Measurements from ENCODE around the gene NOC2L. TPM values are rescaled to one million over a fixed set of nuclear protein-coding genes. Genes with fewer than 3 reads are reported as not detected.

Gene NOC2L
- total RNA-seq, 6 donors from 2014 or later = 28.7 to 66.0 (median 51.0) TPM

GRCh38 chr1:955474-955873, 3.6 kb downstream of the NOC2L start:
- H3K27me3 ChIP-seq = no peaks in the 10 kb centered on the region
- 77 to 80% methylated on average over 6 of the region's 6 CpGs for WGBS, 2 donors

DNA sequence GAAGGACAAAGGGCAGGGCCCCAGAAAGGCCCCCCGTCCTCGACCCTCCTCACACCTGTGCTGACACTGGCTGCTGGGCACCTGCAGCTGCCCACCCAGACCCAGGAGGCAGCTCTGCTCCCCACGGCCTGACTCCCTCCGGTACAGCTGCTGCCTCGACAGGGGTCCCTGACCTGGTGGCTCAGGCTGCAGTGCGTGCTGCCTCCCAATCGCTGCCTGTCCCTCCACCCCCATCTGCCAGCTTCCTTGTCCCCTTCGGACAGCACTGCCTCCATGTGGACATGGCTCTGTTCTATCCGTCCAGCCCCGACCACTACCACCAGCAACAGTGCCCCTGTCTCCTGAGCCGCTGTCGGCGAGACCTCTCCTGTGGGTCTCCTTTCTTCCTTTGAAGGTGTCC, 4.1 kb downstream of the NOC2L start:
- TF ChIP-seq POLR2A (IDR thresholded peaks at IDR 0.05) (no peak), POLR2AphosphoS5 (IDR thresholded peaks at IDR 0.05) (no peak), EP300 (IDR thresholded peaks at IDR 0.05) (no peak), CTCF (IDR thresholded peaks at IDR 0.05) (no peak)
- no peak overlapping the region for H3K4me3 ChIP-seq
- peaks cover 18 to 31% (median 20%) of the 10 kb centered on the region in 4 donors for H3K4me1 ChIP-seq
- ATAC-seq (ENCODE audit: low FRiP score in 2 of 2) (no peak), DNase-seq (peak in 1 of 2 donors; percentile 46)
- H3K27ac ChIP-seq = no peak overlapping the region
- H3K27me3 ChIP-seq = no peaks in the 10 kb centered on the region
- 90 to 92% methylated on average over 13 of the region's 13 CpGs for WGBS, 2 donors
- H3K36me3 ChIP-seq = peaks cover 20 to 74% (median 68%) of the 10 kb centered on the region in 4 donors
- H3K9me3 ChIP-seq = no peaks in the 10 kb centered on the region

More at GRCh38 chr1:955474-955873, 3.6 kb downstream of the NOC2L start:
- TF ChIP-seq POLR2A (IDR thresholded peaks at IDR 0.05) = no peak
- no peak for TF ChIP-seq POLR2AphosphoS5 (IDR thresholded peaks at IDR 0.05)
- TF ChIP-seq EP300 (IDR thresholded peaks at IDR 0.05) = no peak
- H3K9me3 ChIP-seq = no peaks in the 10 kb centered on the region
- no peak overlapping the region for H3K4me3 ChIP-seq
- no peak overlapping the region for H3K27ac ChIP-seq
- ATAC-seq (ENCODE audit: low FRiP score in 2 of 2) (no peak), DNase-seq (peak in 1 of 2 donors; percentile 24)
- H3K36me3 ChIP-seq = peaks cover 20 to 69% (median 62%) of the 10 kb centered on the region in 4 donors
- peaks cover 21 to 35% (median 22%) of the 10 kb centered on the region in 4 donors for H3K4me1 ChIP-seq

DNA sequence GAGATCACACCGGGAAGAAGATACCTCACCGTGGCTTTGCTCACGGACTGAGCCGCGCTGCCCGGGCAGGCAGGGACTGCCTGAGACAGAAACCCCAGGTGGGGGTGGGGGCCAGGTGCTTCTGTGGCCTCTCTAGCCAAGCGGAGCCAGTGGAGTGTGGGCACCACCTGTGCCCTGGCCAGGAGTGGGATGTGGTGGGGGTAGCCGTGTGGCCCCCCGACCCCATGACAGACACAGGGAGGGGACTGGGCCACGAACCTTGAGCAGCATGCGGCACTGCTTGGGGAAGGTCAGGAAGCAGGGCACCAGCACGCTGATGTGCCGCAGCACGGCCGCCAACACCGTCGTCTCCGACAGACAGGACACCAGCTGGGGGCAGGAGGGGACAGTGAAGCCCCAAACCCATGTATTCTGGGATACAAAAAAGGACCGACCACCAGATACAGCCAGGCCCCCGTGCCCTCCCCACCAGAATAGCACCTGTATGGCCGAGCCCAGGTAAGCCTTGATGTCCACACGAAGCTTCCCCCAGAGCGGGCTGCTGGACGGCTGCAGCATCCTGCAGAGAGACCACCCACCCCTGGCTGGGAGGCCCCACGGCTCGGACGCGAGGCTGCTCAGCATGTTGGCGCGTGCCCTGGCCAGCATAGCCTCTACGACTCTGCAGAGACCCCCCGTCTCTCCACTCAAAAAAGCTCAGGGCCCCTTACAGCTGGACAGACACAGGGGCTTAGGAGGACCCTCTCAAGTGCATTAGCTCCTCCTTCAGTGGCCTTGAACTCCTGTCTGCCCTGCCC, 5.3 kb downstream of the NOC2L start:
- no peak for TF ChIP-seq EP300 (IDR thresholded peaks at IDR 0.05)
- TF ChIP-seq CTCF (IDR thresholded peaks at IDR 0.05) = no peak
- TF ChIP-seq POLR2A (IDR thresholded peaks at IDR 0.05) = no peak
- ATAC-seq (ENCODE audit: low FRiP score in 2 of 2) (no peak), DNase-seq (peak in 1 of 2 donors; percentile 75)
- H3K36me3 ChIP-seq = peaks cover 20 to 86% (median 80%) of the 10 kb centered on the region in 4 donors
- no peak overlapping the region for H3K27ac ChIP-seq
- 92 to 95% methylated on average over 14 to 32 of the region's 32 CpGs for WGBS, 2 donors
- no peaks in the 10 kb centered on the region for H3K9me3 ChIP-seq
- no peaks in the 10 kb centered on the region for H3K27me3 ChIP-seq
- H3K4me3 ChIP-seq = no peak overlapping the region
- H3K4me1 ChIP-seq = peaks cover 11 to 22% (median 14%) of the 10 kb centered on the region in 4 donors

DNA sequence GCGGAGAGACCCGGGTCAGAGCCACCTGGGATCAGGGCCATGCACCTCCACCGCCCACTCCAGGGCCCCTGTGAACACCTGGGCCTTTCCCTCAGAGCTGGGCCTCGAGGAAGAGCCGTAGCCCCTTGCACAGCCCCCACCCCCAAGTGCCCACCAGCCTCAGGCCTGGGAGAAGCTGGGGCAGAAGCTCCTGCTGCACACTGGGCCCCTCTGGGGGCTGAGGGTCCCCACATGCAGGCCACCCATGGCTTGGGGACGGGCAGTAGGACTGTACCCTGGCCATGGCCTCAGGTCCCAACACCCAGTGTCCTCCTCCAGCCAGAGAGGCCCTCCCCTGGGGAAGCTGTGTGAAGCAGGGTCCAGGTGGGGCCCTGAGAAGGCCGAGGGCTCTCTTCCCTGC, 6.5 kb downstream of the NOC2L start:
- no peaks in the 10 kb centered on the region for H3K9me3 ChIP-seq
- TF ChIP-seq POLR2A (IDR thresholded peaks at IDR 0.05) (no peak), EP300 (IDR thresholded peaks at IDR 0.05) (no peak), POLR2AphosphoS5 (IDR thresholded peaks at IDR 0.05) (no peak), CTCF (IDR thresholded peaks at IDR 0.05) (no peak)
- H3K27me3 ChIP-seq = no peaks in the 10 kb centered on the region
- peak in 1 of 2 donors; percentile 53 for DNase-seq
- no peak overlapping the region for H3K4me3 ChIP-seq
- no peak overlapping the region for H3K27ac ChIP-seq
- peaks cover under 1 to 10% (median 4%) of the 10 kb centered on the region in 4 donors for H3K4me1 ChIP-seq
- 90 to 91% methylated on average over 2 to 5 of the region's 7 CpGs for WGBS, 2 donors
- ATAC-seq (ENCODE audit: low FRiP score in 2 of 2) = no peak
- H3K36me3 ChIP-seq = peaks cover 25 to 98% (median 90%) of the 10 kb centered on the region in 4 donors

DNA sequence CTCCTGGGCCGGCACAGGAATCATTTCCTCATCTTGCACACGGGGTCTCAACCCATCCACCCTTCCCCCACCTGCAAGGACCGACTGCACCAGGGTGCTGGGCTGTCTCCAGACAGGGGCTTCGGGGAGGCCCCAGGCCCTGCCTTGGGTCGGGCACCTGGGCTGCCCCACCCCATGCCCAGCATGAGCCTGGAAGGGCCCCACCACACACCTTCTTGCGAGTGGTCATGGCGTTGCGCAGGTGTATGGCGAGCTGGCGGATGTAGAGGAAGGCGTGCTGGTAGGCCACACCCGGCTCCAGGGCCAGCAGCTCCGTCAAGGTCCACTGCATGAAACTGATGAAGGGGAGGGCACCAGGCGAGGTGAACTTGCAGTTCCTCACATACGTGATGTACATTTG, 6.9 kb downstream of the NOC2L start:
- peak in 1 of 2 donors; percentile 67 for DNase-seq
- Histone ChIP-seq H3K27ac (no peak overlapping the region), H3K4me1 (peaks cover 0 to 6% (median under 1%) of the 10 kb centered on the region in 4 donors), H3K36me3 (peaks cover 25 to 100% (median 94%) of the 10 kb centered on the region in 4 donors), H3K9me3 (no peaks in the 10 kb centered on the region), H3K27me3 (no peaks in the 10 kb centered on the region), H3K4me3 (no peak overlapping the region)
- TF ChIP-seq EP300 (IDR thresholded peaks at IDR 0.05) (no peak), POLR2AphosphoS5 (IDR thresholded peaks at IDR 0.05) (no peak), CTCF (IDR thresholded peaks at IDR 0.05) (no peak), POLR2A (IDR thresholded peaks at IDR 0.05) (no peak)
- 88 to 94% methylated on average over 7 to 15 of the region's 15 CpGs for WGBS, 2 donors
- ATAC-seq (ENCODE audit: low FRiP score in 2 of 2) = no peak
